WTC11 (cell line): Measurements from ENCODE around the gene CRYZ. TPM values are rescaled to one million over a fixed set of nuclear protein-coding genes. Genes with fewer than 3 reads are reported as not detected.

Experiments
- ATAC-seq: fragments of 200-7000 bp; cut with Tn5 transposase; 2 replicates; pipeline ENCODE4 v1.10.0; 2021; ENCODE audit warnings: mild to moderate bottlenecking, moderate library complexity
- CTCF ChIA-PET: fragments of 300-600 bp; sonication (Branson Sonifier 250); formaldehyde crosslinking; loops from one replicate; lab custom pipeline; 2021; ENCODE audit warnings: antibody characterized with exemption; lab: Charles Lee
- POLR2A ChIA-PET: fragments of 350-600 bp; sonication (Branson Sonifier 250); formaldehyde crosslinking; loops from one replicate; lab custom pipeline; 2021; ENCODE audit warnings: antibody characterized with exemption; lab: Charles Lee
- DNase-seq: peaks from one replicate; pipeline ENCODE4 v3.0.0; 2021; ENCODE audit warnings: low spot score
- H3K27ac Mint-ChIP-seq: 2 replicates; pipeline ENCODE4 v1.8.0; 2021; ENCODE audit warnings: mixed read lengths
- H3K27me3 Mint-ChIP-seq: 2 replicates; pipeline ENCODE4 v1.8.0; 2021; ENCODE audit warnings: low read depth, mild to moderate bottlenecking, moderate library complexity, mixed read lengths
- H3K36me3 Mint-ChIP-seq: 2 replicates; pipeline ENCODE4 v1.8.0; 2021; ENCODE audit warnings: mixed read lengths
- H3K4me1 Mint-ChIP-seq: 2 replicates; pipeline ENCODE4 v1.8.0; 2022; ENCODE audit warnings: mixed read lengths
- H3K4me3 Mint-ChIP-seq: 2 replicates; pipeline ENCODE4 v1.8.0; 2021; ENCODE audit warnings: mild to moderate bottlenecking, moderate library complexity, mixed read lengths
- H3K9me3 Mint-ChIP-seq: 2 replicates; pipeline ENCODE4 v1.8.0; 2021; ENCODE audit warnings: mixed read lengths
- CBFB ChIP-seq: sonication (generic); formaldehyde crosslinking; IDR thresholded peaks from 2 replicates; pipeline ENCODE4 v1.8.1; 2022; ENCODE audit warnings: mild to moderate bottlenecking, low read depth, missing genetic modification reagents
- E2F5 ChIP-seq: sonication (generic); formaldehyde crosslinking; IDR thresholded peaks from 2 replicates; pipeline ENCODE4 v1.8.1; 2022; ENCODE audit warnings: mild to moderate bottlenecking, moderate library complexity, missing genetic modification reagents
- ETV6 ChIP-seq: sonication (generic); formaldehyde crosslinking; IDR thresholded peaks from 2 replicates; pipeline ENCODE4 v1.8.1; 2022; ENCODE audit warnings: mild to moderate bottlenecking, missing genetic modification reagents
- HMGXB4 ChIP-seq: sonication (generic); formaldehyde crosslinking; IDR thresholded peaks from 2 replicates; pipeline ENCODE4 v1.8.1; 2023; ENCODE audit warnings: mild to moderate bottlenecking, moderate library complexity, missing genetic modification reagents
- KAT7 ChIP-seq: sonication (generic); formaldehyde crosslinking; IDR thresholded peaks from 2 replicates; pipeline ENCODE4 v1.8.1; 2023; ENCODE audit warnings: missing genetic modification reagents, mild to moderate bottlenecking, borderline replicate concordance
- MAX ChIP-seq: sonication (generic); formaldehyde crosslinking; IDR thresholded peaks from 2 replicates; pipeline ENCODE4 v1.8.0; 2022; ENCODE audit warnings: mild to moderate bottlenecking, missing genetic modification reagents
- MLX ChIP-seq: sonication (generic); formaldehyde crosslinking; IDR thresholded peaks from 2 replicates; pipeline ENCODE4 v1.8.1; 2023; ENCODE audit warnings: mild to moderate bottlenecking, missing genetic modification reagents, moderate library complexity
- MYBL2 ChIP-seq: sonication (generic); formaldehyde crosslinking; IDR thresholded peaks from 2 replicates; pipeline ENCODE4 v1.8.1; 2023; ENCODE audit warnings: mild to moderate bottlenecking, moderate library complexity, missing genetic modification reagents
- PRDM15 ChIP-seq: sonication (generic); formaldehyde crosslinking; IDR thresholded peaks from 2 replicates; pipeline ENCODE4 v1.8.0; 2022; ENCODE audit warnings: missing genetic modification reagents
- RORB ChIP-seq: fragments of 250-450 bp; sonication (Bioruptor Pico); IDR thresholded peaks from 2 replicates; pipeline ENCODE4 v1.9.0; 2021; ENCODE audit warnings: mild to moderate bottlenecking
- ZNF263 ChIP-seq: sonication (generic); formaldehyde crosslinking; IDR thresholded peaks from 2 replicates; pipeline ENCODE4 v1.8.1; 2022; ENCODE audit warnings: low read depth, mild to moderate bottlenecking, moderate library complexity, missing genetic modification reagents
- ZNF532 ChIP-seq: fragments of 250-450 bp; sonication (Bioruptor Pico); IDR thresholded peaks from 2 replicates; pipeline ENCODE4 v1.9.0; 2021; ENCODE audit warnings: mild to moderate bottlenecking, borderline replicate concordance
- total RNA-seq: library from RNA; stranded (reverse); gene quantifications from 3 replicates; pipeline ENCODE4 v1.2.3, GENCODE V29; 2021

CRYZ gene
- total RNA-seq, 1 experiment from 2014 or later = 42.2 TPM

GRCh38 chr1:74715236-74715502 lies 17.7 kb downstream of the CRYZ start:
- no peak overlapping the region for H3K27ac Mint-ChIP-seq
- no peak overlapping the region for H3K4me3 Mint-ChIP-seq
- DNase-seq (no peak), ATAC-seq (no peak)
- POLR2A ChIA-PET = no interaction called here
- TF ChIP-seq E2F5 (CRISPR knock-in tag) (no peak), PRDM15 (CRISPR knock-in tag) (no peak), ETV6 (no peak), CBFB (CRISPR knock-in tag) (no peak), KAT7 (CRISPR knock-in tag) (no peak), RORB (CRISPR knock-in tag) (no peak), HMGXB4 (CRISPR knock-in tag) (no peak), ZNF532 (CRISPR knock-in tag) (no peak), MAX (no peak), MYBL2 (CRISPR knock-in tag) (no peak), MLX (CRISPR knock-in tag) (no peak), ZNF263 (CRISPR knock-in tag) (no peak)
- TF ChIP-seq, all 79 proteins: peak for 0
- no peaks in the 10 kb centered on the region for H3K9me3 Mint-ChIP-seq
- CTCF ChIA-PET = interaction anchor here (1.1 kb wide), 1 partner anchor 211 kb away, joined by 3 read pairs; no protein-coding TSS in a partner anchor
- H3K36me3 Mint-ChIP-seq = peaks cover 10% of the 10 kb centered on the region
- H3K27me3 Mint-ChIP-seq = no peaks in the 10 kb centered on the region
- 0 out of 2 replicates have a peak, but pooled peaks cover 6% of the 10 kb centered on the region for H3K4me1 Mint-ChIP-seq
